Measurements from ENCODE around the gene SH2B3.
A peak's percentile ranks its signal among the peaks of the same experiment; 100 is the strongest.
"Not testable (repeated sequence)": the region's sequence is repeated elsewhere in the genome, so short reads cannot be mapped to it uniquely, and the experiment has no call there.

Gene SH2B3

GRCh38 chr12:111445726-111446581, 40.2 kb downstream of the SH2B3 start:
- peak; percentile 32 for DNase-seq

- no peak for DNase-seq
Observed at GRCh38 chr12:111446631-111447570, 41.2 kb downstream of the SH2B3 start.

- no peak for DNase-seq
Observed at GRCh38 chr12:111447571-111448265, 42.0 kb downstream of the SH2B3 start.

DNA sequence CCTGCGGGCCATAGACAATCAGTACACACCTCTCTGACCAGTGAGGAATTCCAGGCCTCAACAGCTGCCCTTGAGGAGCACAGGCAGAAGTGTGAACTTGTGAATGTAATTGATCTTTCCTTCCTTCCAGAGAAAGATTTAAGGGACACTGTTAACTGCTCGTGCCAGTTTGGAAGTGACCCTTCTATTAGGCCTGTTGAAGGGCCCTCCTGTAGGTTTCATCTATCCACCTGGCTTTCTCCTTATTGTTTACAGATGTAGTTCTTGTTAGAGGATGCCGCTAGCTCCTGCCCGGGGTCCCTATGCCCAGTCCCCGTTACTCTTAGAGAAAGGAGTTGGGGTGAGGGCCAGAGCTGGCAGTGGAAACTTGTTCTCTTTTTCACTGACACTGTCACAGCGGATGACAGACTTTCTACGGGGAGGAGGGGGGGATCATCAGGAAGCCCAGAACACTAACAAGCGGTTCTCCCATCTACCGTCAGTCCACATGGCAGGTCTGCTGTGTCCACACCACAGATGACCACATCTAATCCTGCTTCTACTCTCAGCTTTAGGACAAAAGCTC, 42.6 kb downstream of the SH2B3 start:
- no peak for DNase-seq

GRCh38 chr12:111448846-111449790, 43.4 kb downstream of the SH2B3 start:
- DNase-seq, result peak; percentile 59

GRCh38 chr12:111450676-111451075, 45.0 kb downstream of the SH2B3 start:
- no peak for DNase-seq

DNA sequence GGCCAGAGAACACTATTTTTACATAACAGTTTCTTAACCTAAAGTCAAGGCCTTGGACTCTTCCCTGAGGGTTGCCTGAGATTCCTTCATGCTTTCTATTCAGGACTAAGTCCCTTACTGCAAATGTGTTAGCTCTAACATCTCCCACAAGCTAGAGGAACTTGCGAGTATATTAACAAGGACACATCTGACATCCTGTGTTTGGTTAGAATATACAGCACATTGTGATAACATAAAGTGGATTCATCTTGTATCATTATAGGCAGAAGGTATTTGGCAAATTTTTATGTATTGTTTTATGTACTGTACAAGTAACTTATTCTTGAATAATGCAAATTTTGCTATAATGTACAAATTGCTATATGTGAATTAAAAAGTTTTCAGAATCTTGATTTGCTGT, 45.5 kb downstream of the SH2B3 start:
- no peak for DNase-seq

DNA sequence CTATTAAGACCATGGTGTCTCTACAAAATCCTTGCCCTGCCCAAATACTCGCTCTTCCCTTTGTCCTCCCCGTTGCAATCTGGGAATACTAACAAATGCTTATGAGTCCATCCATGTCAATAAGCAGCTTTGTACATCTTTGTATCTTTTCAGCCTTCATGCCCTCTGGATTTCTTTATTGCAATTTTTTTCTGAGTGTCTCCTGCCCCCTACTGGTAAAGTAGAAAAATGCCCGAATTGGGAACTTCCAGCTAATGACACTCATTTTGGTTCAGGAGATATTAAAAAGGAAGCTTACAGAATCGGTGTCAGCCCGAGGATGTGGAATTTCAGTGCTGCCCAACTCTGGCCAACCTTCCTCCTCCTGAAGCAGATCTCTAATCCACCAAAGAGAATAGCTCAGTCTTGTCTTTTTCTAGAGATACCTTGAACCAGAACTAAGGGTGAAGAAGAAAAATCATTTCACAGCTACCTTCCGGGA, 46.0 kb downstream of the SH2B3 start:
- DNase-seq, result peak; percentile 82

GRCh38 chr12:111453071-111453989, 47.6 kb downstream of the SH2B3 start:
- DNase-seq, result no peak

- no peak for DNase-seq
Observed at GRCh38 chr12:111454311-111454710, 48.6 kb downstream of the SH2B3 start.

- no peak for DNase-seq
Observed at GRCh38 chr12:111454716-111455447, 49.2 kb downstream of the SH2B3 start.

- no peak for DNase-seq
Observed at GRCh38 chr12:111455448-111456320, 50.0 kb downstream of the SH2B3 start.

DNA sequence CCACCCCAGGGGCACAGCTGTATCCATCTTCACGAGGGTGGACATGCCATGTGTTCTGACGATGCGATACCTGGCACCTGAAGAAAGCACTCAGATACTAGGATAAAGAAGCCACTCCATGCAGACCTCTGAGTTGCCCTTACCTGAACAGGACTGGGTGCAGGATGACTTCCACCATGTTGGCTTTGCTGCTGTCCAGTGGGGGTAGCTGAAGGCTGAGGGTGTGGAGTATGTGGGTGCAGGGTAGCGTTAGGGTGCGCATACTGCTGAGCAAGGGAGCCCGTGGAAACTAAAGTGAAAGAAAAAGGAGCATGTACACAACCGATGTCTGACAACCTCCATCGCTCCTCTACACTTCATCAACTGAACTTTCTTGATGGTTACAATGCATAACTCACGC, 51.3 kb downstream of the SH2B3 start:
- DNase-seq, result no peak

- no peak for DNase-seq
Observed at GRCh38 chr12:111457577-111457976, 51.9 kb downstream of the SH2B3 start.

DNA sequence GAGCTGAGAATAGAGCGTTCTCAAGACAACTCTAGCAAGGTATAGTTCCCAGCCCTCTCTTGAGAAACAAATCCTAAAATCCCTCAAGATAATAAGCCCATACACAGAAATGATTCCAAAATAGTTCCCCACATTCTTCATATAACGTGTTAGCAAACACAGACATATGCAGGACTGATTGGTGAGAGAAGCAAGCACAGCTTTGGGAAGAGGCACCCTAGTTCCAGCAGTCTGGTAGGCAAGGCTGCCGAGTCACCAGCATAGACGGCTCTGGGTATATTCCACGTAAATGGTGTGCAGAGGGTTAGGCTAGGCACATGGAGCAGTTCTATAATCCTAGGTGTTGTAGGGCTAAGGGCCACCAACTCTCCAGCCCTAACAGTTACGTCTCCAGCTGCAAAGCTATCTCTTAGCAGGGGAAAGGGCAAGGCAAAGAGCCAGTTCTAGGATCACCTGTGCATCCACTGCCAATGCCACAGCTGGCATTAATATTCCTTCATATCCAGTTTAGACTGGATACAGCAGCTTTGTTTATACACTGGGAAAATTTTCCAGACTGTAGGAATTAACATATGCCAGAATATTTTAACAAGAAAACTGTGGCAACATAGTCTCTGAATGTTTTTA, 52.9 kb downstream of the SH2B3 start:
- no peak for DNase-seq

DNA sequence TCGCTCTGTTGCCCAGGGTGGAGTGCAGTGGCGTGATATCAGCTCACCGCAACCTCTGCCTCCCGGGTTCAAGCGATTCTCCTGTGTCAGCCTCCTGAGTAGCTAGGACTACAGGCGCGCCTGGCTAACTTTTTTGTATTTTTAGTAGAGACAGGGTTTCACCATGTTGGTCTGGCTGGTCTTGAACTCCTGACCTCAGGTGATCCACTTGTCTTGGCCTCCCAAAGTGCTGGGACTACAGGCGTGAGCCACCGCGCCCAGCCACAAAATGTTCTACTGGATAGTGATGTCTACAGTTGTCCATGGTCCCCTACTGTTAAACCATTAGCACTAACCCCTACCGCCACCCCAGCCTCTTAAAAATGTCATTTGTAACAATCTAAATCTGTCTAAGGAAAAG, 54.4 kb downstream of the SH2B3 start:
- not testable (repeated sequence) for DNase-seq

- DNase-seq, result no peak
Observed at GRCh38 chr12:111462210-111462769, 56.6 kb downstream of the SH2B3 start.

Measured in hematopoietic multipotent progenitor cell treated with erythropoietin and hydrocortisone succinate and interleukin-3 and kit ligand, for 6 days (in vitro differentiated cells).